CD14-positive monocyte (primary cell): ENCODE results near the gene AMZ1. TPM values are rescaled to one million over a fixed set of nuclear protein-coding genes. Genes with fewer than 3 reads are reported as not detected.

Experiments
- DNase-seq, 3 donors: peaks; one replicate each; pipeline ENCODE4 v3.0.0-alpha.2; 2011 to 2022
- H2AFZ ChIP-seq: 2 replicates; pipeline ENCODE4 v1.6.0; 2012; ENCODE audit warnings: mild to moderate bottlenecking, low read depth, low read length, inconsistent platforms; ENCODE audit not compliant: insufficient read depth, poor library complexity, severe bottlenecking
- H3K27ac ChIP-seq, 2 donors: 1 replicate in 1 of 2; 2 replicates in 1 of 2; pipeline ENCODE4 v1.5.1; 2012 to 2013; ENCODE audit warnings: low read length in 2 of 2, control low read depth in 1 of 2, inconsistent platforms in 1 of 2, low read depth in 1 of 2, mild to moderate bottlenecking in 1 of 2
- H3K27me3 ChIP-seq, 2 donors: one replicate each; pipeline versions ENCODE4 v1.6.0 to v1.6.1; 2011 to 2013; ENCODE audit warnings: low read length in 2 of 2; ENCODE audit not compliant: control insufficient read depth in 2 of 2, insufficient read depth in 2 of 2
- H3K36me3 ChIP-seq, 2 donors: replicated peaks in 1 of 2; 1 replicate in 1 of 2; 2 replicates in 1 of 2; pipeline versions ENCODE4 v1.5.1 to v1.6.1; 2012 to 2013; ENCODE audit warnings: low read length in 2 of 2, control low read depth in 1 of 2, inconsistent platforms in 1 of 2, mild to moderate bottlenecking in 1 of 2; ENCODE audit not compliant: insufficient read depth in 2 of 2, control insufficient read depth in 1 of 2
- H3K4me1 ChIP-seq, 2 donors: 1 replicate in 1 of 2; 2 replicates in 1 of 2; pipeline versions ENCODE4 v1.5.1 to v1.6.1; 2012 to 2013; ENCODE audit warnings: low read length in 2 of 2, control low read depth in 1 of 2, inconsistent platforms in 1 of 2, mild to moderate bottlenecking in 1 of 2, moderate library complexity in 1 of 2; ENCODE audit not compliant: insufficient read depth in 2 of 2, control insufficient read depth in 1 of 2
- H3K4me2 ChIP-seq: replicated peaks from 2 replicates; pipeline ENCODE3; 2012; ENCODE audit warnings: low read length, moderate library complexity, mild to moderate bottlenecking; ENCODE audit not compliant: poor library complexity, severe bottlenecking; ENCODE audit errors: extremely low read depth
- H3K4me3 ChIP-seq, 3 experiments: fragments of 200-600 bp in 1 of 3; sonication (generic) in 1 of 3; replicated peaks in 1 of 3; 1 replicate in 2 of 3; 2 replicates in 1 of 3; pipeline ENCODE4 v1.5.1; 2011 to 2013; ENCODE audit warnings: low read length in 3 of 3, mild to moderate bottlenecking in 3 of 3, control low read depth in 2 of 3, low read depth in 2 of 3, inconsistent platforms in 1 of 3, moderate library complexity in 1 of 3
- H3K79me2 ChIP-seq: 2 replicates; pipeline ENCODE4 v1.6.0; 2012; ENCODE audit warnings: mild to moderate bottlenecking, control low read depth, inconsistent platforms, low read length, moderate library complexity; ENCODE audit not compliant: insufficient read depth
- H3K9ac ChIP-seq: 2 replicates; pipeline ENCODE4 v1.6.0; 2017; ENCODE audit warnings: low read length, mild to moderate bottlenecking; ENCODE audit not compliant: insufficient read depth, poor library complexity, severe bottlenecking
- H3K9me3 ChIP-seq, 2 donors: replicated peaks in 1 of 2; 1 replicate in 1 of 2; 2 replicates in 1 of 2; pipeline versions ENCODE4 v1.5.1 to v1.6.1; 2012 to 2013; ENCODE audit warnings: low read length in 2 of 2, control low read depth in 1 of 2; ENCODE audit not compliant: control insufficient read depth in 1 of 2, insufficient read depth in 1 of 2
- H4K20me1 ChIP-seq: 2 replicates; pipeline ENCODE4 v1.6.0; 2012; ENCODE audit warnings: mild to moderate bottlenecking, low read length, control low read depth, moderate library complexity; ENCODE audit not compliant: insufficient read depth
- H3K27ac Mint-ChIP-seq, 7 donors: one replicate each; pipeline ENCODE4 v1.8.0; 2020; ENCODE audit warnings: mild to moderate bottlenecking in 7 of 7, mixed read lengths in 7 of 7, moderate library complexity in 6 of 7, inconsistent platforms in 2 of 7
- H3K27me3 Mint-ChIP-seq, 3 donors: one replicate each; pipeline ENCODE4 v1.8.0; 2021 to 2022; ENCODE audit warnings: low read depth in 3 of 3, mild to moderate bottlenecking in 3 of 3, mixed read lengths in 3 of 3, moderate library complexity in 3 of 3, inconsistent platforms in 1 of 3
- H3K36me3 Mint-ChIP-seq, 2 donors: one replicate each; pipeline ENCODE4 v1.8.0; 2020; ENCODE audit warnings: mixed read lengths in 2 of 2, inconsistent platforms in 1 of 2, mild to moderate bottlenecking in 1 of 2
- H3K4me1 Mint-ChIP-seq: one replicate; pipeline ENCODE4 v1.8.0; 2020; ENCODE audit warnings: mild to moderate bottlenecking, mixed read lengths
- H3K4me3 Mint-ChIP-seq, 2 donors: one replicate each; pipeline ENCODE4 v1.8.0; 2020; ENCODE audit warnings: mild to moderate bottlenecking in 2 of 2, mixed read lengths in 2 of 2, moderate library complexity in 1 of 2
- H3K9me3 Mint-ChIP-seq, 7 donors: one replicate each; pipeline ENCODE4 v1.8.0; 2020 to 2022; ENCODE audit warnings: mixed read lengths in 7 of 7, mild to moderate bottlenecking in 6 of 7, moderate library complexity in 6 of 7, inconsistent platforms in 2 of 7
- CTCF ChIP-seq: fragments of 200-600 bp; IDR thresholded peaks from one replicate; pipeline ENCODE4 v1.8.0; 2022; ENCODE audit warnings: antibody characterized with exemption, mild to moderate bottlenecking
- WGBS: methylation state at CpG from one replicate; pipeline ENCODE4 v1.1.5; 2013; ENCODE audit warnings: missing lambda C conversion rate; ENCODE audit not compliant: insufficient coverage; 5-methylcytosine and 5-hydroxymethylcytosine counted together
- intact Hi-C, 2 donors: fragments of 100-400 bp; cut with micrococcal nuclease; formaldehyde crosslinking; loops; one replicate each; pipeline versions ENCODE4 v1.15.0 to v1.15.1; 2023
- polyA plus RNA-seq, 3 donors: library from polyadenylated mRNA; depleted of rRNA in 1 of 3; unstranded in 2 of 3; stranded (reverse) in 1 of 3; fragments of 300-500 nt in 2 of 3; fragments of >200 nt in 1 of 3; fragmentation: Illumina TruSeq in 2 of 3; gene quantifications; 1 replicate in 2 of 3; 2 replicates in 1 of 3; pipeline ENCODE4 v1.2.3, GENCODE V29; 2012 to 2021

AMZ1 gene
- polyA plus RNA-seq, 3 donors: 0.09 to 0.25 (median 0.14) TPM

GRCh38 chr7:2724453-2725177 is 36.6 kb downstream of the AMZ1 start:
- H3K27ac ChIP-seq: no peak overlapping the region
- H3K36me3 ChIP-seq: peaks cover 9 to 14% of the 10 kb centered on the region in 2 donors
- WGBS: 89% methylated on average over 14 of the region's 31 CpGs
- no peaks in the 10 kb centered on the region for H3K9me3 ChIP-seq
- peaks cover 28 to 31% of the 10 kb centered on the region in 2 donors for H3K4me1 ChIP-seq
- no peak overlapping the region for H2AFZ ChIP-seq
- H3K27me3 ChIP-seq: no peaks in the 10 kb centered on the region
- H3K9ac ChIP-seq: no peak overlapping the region
- H3K36me3 Mint-ChIP-seq: peaks cover 52 to 53% of the 10 kb centered on the region in 2 donors
- H3K79me2 ChIP-seq: no peaks in the 10 kb centered on the region
- TF ChIP-seq CTCF: no peak
- no peak for DNase-seq
- peaks cover 0 to 3% (median 0%) of the 10 kb centered on the region in 7 donors for H3K9me3 Mint-ChIP-seq
- no peak overlapping the region for H3K4me2 ChIP-seq
- H3K4me1 Mint-ChIP-seq: peaks cover 27% of the 10 kb centered on the region
- peaks cover 7 to 10% (median 8%) of the 10 kb centered on the region in 3 donors for H3K27me3 Mint-ChIP-seq
- peak overlapping the region in 3 of 7 donors; percentile 4 to 46 (median 33) for H3K27ac Mint-ChIP-seq
- no peaks in the 10 kb centered on the region for H4K20me1 ChIP-seq
- intact Hi-C loops: loop anchor here (5.0 kb wide), 2 partner anchors 43 to 118 kb away; partner anchors contain the start of gene GNA12 (in 1 of the 2)
- H3K4me3 ChIP-seq: no peak overlapping the region
- no peak overlapping the region for H3K4me3 Mint-ChIP-seq

DNA sequence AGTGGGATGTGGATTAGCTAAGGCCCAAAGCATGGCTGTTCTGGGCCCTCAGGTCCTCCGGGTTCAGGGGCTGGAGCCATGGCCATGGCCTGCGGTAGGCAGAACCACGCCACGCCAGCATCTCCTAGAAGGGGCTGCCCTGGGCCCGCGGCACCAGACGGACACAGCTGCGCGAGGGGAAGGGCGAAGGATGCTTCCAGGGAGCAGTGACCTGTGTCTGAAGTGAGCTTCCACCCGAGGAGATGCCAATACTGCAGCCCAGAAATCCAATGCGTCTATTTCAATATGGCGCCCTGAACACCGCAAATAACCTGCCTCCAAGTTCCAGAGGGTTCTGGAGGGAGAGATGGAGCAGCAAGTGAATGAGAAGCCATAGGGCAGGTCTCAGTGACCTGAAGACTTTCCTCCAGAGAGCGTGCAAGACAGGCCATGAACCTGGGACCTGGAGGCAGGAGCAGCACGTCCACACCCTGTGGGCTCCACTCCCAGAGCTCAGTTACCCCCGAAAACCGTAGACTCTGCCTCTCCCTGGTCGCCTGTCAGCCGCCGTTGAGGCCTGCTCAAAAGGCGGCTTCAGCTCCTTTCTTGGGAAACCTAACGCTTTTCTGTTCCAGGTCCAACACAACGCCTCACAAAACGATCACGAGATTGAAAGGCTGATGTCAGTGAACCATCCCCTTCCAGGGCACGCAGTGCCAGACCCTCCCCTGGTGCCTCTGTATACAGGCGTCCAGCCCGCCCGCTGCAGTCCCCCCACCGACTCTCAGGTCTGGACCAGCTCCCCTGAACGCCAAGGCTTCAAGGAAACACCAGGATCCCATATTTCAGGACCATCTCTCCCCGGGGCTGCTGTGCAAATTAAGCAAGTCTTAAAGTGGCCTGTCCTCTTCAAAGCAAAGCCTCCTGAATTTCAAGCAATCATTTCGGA is 37.4 kb downstream of the AMZ1 start:
- peaks cover 13 to 14% of the 10 kb centered on the region in 2 donors for H3K36me3 ChIP-seq
- no peaks in the 10 kb centered on the region for H3K79me2 ChIP-seq
- no peaks in the 10 kb centered on the region for H4K20me1 ChIP-seq
- no peak overlapping the region for H2AFZ ChIP-seq
- WGBS: over 99% methylated on average over 33 of the region's 34 CpGs
- intact Hi-C loops: loop anchor here in 1 of 2 donors (5.0 kb wide), 1 partner anchor 42 kb away; no protein-coding TSS in a partner anchor
- TF ChIP-seq CTCF: no peak
- H3K9me3 ChIP-seq: no peaks in the 10 kb centered on the region
- Mint-ChIP-seq H3K4me3 (no peak overlapping the region), H3K27ac (peak overlapping the region in 3 of 7 donors; percentile 33 to 80 (median 68)), H3K36me3 (peaks cover 54% of the 10 kb centered on the region in 2 donors), H3K27me3 (peaks cover 2 to 8% (median 7%) of the 10 kb centered on the region in 3 donors), H3K9me3 (peaks cover 0 to 3% (median 0%) of the 10 kb centered on the region in 7 donors), H3K4me1 (peaks cover 36% of the 10 kb centered on the region)
- no peak overlapping the region for H3K4me2 ChIP-seq
- no peak overlapping the region for H3K9ac ChIP-seq
- H3K4me1 ChIP-seq: peaks cover 36 to 39% of the 10 kb centered on the region in 2 donors
- no peak overlapping the region for H3K27ac ChIP-seq
- DNase-seq: no peak
- H3K4me3 ChIP-seq: no peak overlapping the region
- no peaks in the 10 kb centered on the region for H3K27me3 ChIP-seq
